Measurements from ENCODE around the gene PRKACG. TPM values are rescaled to one million over a fixed set of nuclear protein-coding genes. Genes with fewer than 3 reads are reported as not detected.

The PRKACG gene
- total RNA-seq, 1 donor from 2014 or later = not detected

- Histone ChIP-seq H3K9ac (no peak overlapping the region), H3K4me1 (no peaks in the 10 kb centered on the region), H3K79me2 (ENCODE audit: low read depth) (no peaks in the 10 kb centered on the region), H3K4me3 (no peak overlapping the region), H3K27me3 (no peaks in the 10 kb centered on the region), H3K9me3 (ENCODE audit: low read depth) (no peaks in the 10 kb centered on the region), H3K27ac (no peak overlapping the region), H4K20me1 (ENCODE audit: low read depth) (no peaks in the 10 kb centered on the region), H3K36me3 (no peaks in the 10 kb centered on the region), H3F3A (ENCODE audit: low read depth) (no peaks in the 10 kb centered on the region), H2AFZ (replicated peaks) (no peak overlapping the region), H3K4me2 (no peak overlapping the region)
- Mint-ChIP-seq H3K4me1 (peaks cover 2% of the 10 kb centered on the region), H3K27me3 (ENCODE audit: insufficient read depth, low read depth) (no peaks in the 10 kb centered on the region), H3K36me3 (peaks cover 12% of the 10 kb centered on the region), H3K27ac (no peak overlapping the region), H3K4me3 (no peak overlapping the region), H3K9me3 (peaks cover 2% of the 10 kb centered on the region)
- TF ChIP-seq EZH2phosphoT487 (IDR thresholded peaks at IDR 0.05) = no peak
- TF ChIP-seq, protein P1, sequence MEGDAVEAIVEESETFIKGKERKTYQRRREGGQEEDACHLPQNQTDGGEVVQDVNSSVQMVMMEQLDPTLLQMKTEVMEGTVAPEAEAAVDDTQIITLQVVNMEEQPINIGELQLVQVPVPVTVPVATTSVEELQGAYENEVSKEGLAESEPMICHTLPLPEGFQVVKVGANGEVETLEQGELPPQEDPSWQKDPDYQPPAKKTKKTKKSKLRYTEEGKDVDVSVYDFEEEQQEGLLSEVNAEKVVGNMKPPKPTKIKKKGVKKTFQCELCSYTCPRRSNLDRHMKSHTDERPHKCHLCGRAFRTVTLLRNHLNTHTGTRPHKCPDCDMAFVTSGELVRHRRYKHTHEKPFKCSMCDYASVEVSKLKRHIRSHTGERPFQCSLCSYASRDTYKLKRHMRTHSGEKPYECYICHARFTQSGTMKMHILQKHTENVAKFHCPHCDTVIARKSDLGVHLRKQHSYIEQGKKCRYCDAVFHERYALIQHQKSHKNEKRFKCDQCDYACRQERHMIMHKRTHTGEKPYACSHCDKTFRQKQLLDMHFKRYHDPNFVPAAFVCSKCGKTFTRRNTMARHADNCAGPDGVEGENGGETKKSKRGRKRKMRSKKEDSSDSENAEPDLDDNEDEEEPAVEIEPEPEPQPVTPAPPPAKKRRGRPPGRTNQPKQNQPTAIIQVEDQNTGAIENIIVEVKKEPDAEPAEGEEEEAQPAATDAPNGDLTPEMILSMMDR (IDR thresholded peaks at IDR 0.05) = no peak
- no peak for TF ChIP-seq EZH2 (IDR thresholded peaks at IDR 0.05)
- no peak for DNase-seq (ENCODE audit: low spot score)
Measured at GRCh38 chr9:68963416-68963815, 50.5 kb downstream of the PRKACG start.

Other genes starting within 250 kb of the PRKACG start
- 23.2 and 24.8 TPM in 2 replicates for gene FXN, start 21.6 kb upstream of the PRKACG start, total RNA-seq (ENCODE audit: low replicate concordance)
- gene TJP2, start 160.2 kb upstream of the PRKACG start, total RNA-seq (ENCODE audit: low replicate concordance) = 35.5 and 60.6 TPM in 2 replicates

All from neural progenitor cell (in vitro differentiated cells).